ENCODE measurements around the gene PEAR1. TPM values are rescaled to one million over a fixed set of nuclear protein-coding genes. Genes with fewer than 3 reads are reported as not detected.

PEAR1 gene
- total and polyA plus RNA-seq, 4 donors = 3.5 to 12.7 (median 8.6) TPM

- Histone ChIP-seq H3K27ac (ENCODE audit: low read depth, low read length) (no peak overlapping the region), H3K9me3 (ENCODE audit: control insufficient read depth, insufficient read depth, low read length) (no peaks in the 10 kb centered on the region), H3K4me3 (ENCODE audit: low read depth, low read length) (no peak overlapping the region), H3K27me3 (ENCODE audit: control insufficient read depth, insufficient read depth, low read length) (peaks cover 48% of the 10 kb centered on the region), H3K4me1 (ENCODE audit: control insufficient read depth, insufficient read depth, low read length) (peaks cover 40% of the 10 kb centered on the region), H3K36me3 (ENCODE audit: control insufficient read depth, insufficient read depth, low read length) (peaks cover 2% of the 10 kb centered on the region)
- 83% methylated on average over 15 of the region's 15 CpGs for WGBS (ENCODE audit: insufficient coverage)
- no peak for DNase-seq (ENCODE audit: low read depth in 4 of 6, low spot score in 6 of 6)
These were observed 10.0 kb downstream of the PEAR1 start for GRCh38 chr1:156903328-156904091.

GRCh38 chr1:156904187-156904959 lies 10.9 kb downstream of the PEAR1 start:
- H3K27me3 ChIP-seq (ENCODE audit: control insufficient read depth, insufficient read depth, low read length) = peaks cover 56% of the 10 kb centered on the region
- H3K9me3 ChIP-seq (ENCODE audit: control insufficient read depth, insufficient read depth, low read length) = no peaks in the 10 kb centered on the region
- H3K4me1 ChIP-seq (ENCODE audit: control insufficient read depth, insufficient read depth, low read length) = peaks cover 39% of the 10 kb centered on the region
- 73% methylated on average over 14 of the region's 19 CpGs for WGBS (ENCODE audit: insufficient coverage)
- H3K36me3 ChIP-seq (ENCODE audit: control insufficient read depth, insufficient read depth, low read length) = peaks cover 3% of the 10 kb centered on the region
- no peak for DNase-seq (ENCODE audit: low read depth in 4 of 6, low spot score in 6 of 6)
- peak overlapping the region; percentile 25 for H3K27ac ChIP-seq (ENCODE audit: low read depth, low read length)
- H3K4me3 ChIP-seq (ENCODE audit: low read depth, low read length) = no peak overlapping the region

- 79% methylated on average over 15 of the region's 16 CpGs for WGBS (ENCODE audit: insufficient coverage)
- peaks cover 3% of the 10 kb centered on the region for H3K36me3 ChIP-seq (ENCODE audit: control insufficient read depth, insufficient read depth, low read length)
- peaks cover 33% of the 10 kb centered on the region for H3K4me1 ChIP-seq (ENCODE audit: control insufficient read depth, insufficient read depth, low read length)
- no peak overlapping the region for H3K27ac ChIP-seq (ENCODE audit: low read depth, low read length)
- DNase-seq (ENCODE audit: low read depth in 4 of 6, low spot score in 6 of 6) = no peak
- H3K9me3 ChIP-seq (ENCODE audit: control insufficient read depth, insufficient read depth, low read length) = no peaks in the 10 kb centered on the region
- H3K27me3 ChIP-seq (ENCODE audit: control insufficient read depth, insufficient read depth, low read length) = peaks cover 63% of the 10 kb centered on the region
- H3K4me3 ChIP-seq (ENCODE audit: low read depth, low read length) = no peak overlapping the region
These were observed 11.7 kb downstream of the PEAR1 start for GRCh38 chr1:156905176-156905575.

- Histone ChIP-seq H3K27ac (ENCODE audit: low read depth, low read length) (no peak overlapping the region), H3K36me3 (ENCODE audit: control insufficient read depth, insufficient read depth, low read length) (peaks cover 3% of the 10 kb centered on the region), H3K4me1 (ENCODE audit: control insufficient read depth, insufficient read depth, low read length) (peaks cover 36% of the 10 kb centered on the region), H3K27me3 (ENCODE audit: control insufficient read depth, insufficient read depth, low read length) (peaks cover 68% of the 10 kb centered on the region), H3K9me3 (ENCODE audit: control insufficient read depth, insufficient read depth, low read length) (no peaks in the 10 kb centered on the region), H3K4me3 (ENCODE audit: low read depth, low read length) (no peak overlapping the region)
- WGBS (ENCODE audit: insufficient coverage) = 59% methylated on average over 4 of the region's 4 CpGs
- no peak for DNase-seq (ENCODE audit: low read depth in 4 of 6, low spot score in 6 of 6)
These were observed 12.1 kb downstream of the PEAR1 start for GRCh38 chr1:156905651-156906050.

- DNase-seq (ENCODE audit: low read depth in 4 of 6, low spot score in 6 of 6) = no peak
- WGBS (ENCODE audit: insufficient coverage) = 83% methylated on average over 13 of the region's 16 CpGs
- Histone ChIP-seq H3K4me3 (ENCODE audit: low read depth, low read length) (no peak overlapping the region), H3K9me3 (ENCODE audit: control insufficient read depth, insufficient read depth, low read length) (no peaks in the 10 kb centered on the region), H3K27ac (ENCODE audit: low read depth, low read length) (no peak overlapping the region), H3K27me3 (ENCODE audit: control insufficient read depth, insufficient read depth, low read length) (peaks cover 68% of the 10 kb centered on the region), H3K4me1 (ENCODE audit: control insufficient read depth, insufficient read depth, low read length) (peaks cover 30% of the 10 kb centered on the region), H3K36me3 (ENCODE audit: control insufficient read depth, insufficient read depth, low read length) (peaks cover 3% of the 10 kb centered on the region)
These were observed 12.8 kb downstream of the PEAR1 start for GRCh38 chr1:156906206-156906906.

- no peaks in the 10 kb centered on the region for H3K9me3 ChIP-seq (ENCODE audit: control insufficient read depth, insufficient read depth, low read length)
- H3K27me3 ChIP-seq (ENCODE audit: control insufficient read depth, insufficient read depth, low read length) = peaks cover 65% of the 10 kb centered on the region
- no peak overlapping the region for H3K27ac ChIP-seq (ENCODE audit: low read depth, low read length)
- H3K36me3 ChIP-seq (ENCODE audit: control insufficient read depth, insufficient read depth, low read length) = peaks cover 3% of the 10 kb centered on the region
- WGBS (ENCODE audit: insufficient coverage) = 39% methylated on average over 24 of the region's 29 CpGs
- no peak for DNase-seq (ENCODE audit: low read depth in 4 of 6, low spot score in 6 of 6)
- H3K4me1 ChIP-seq (ENCODE audit: control insufficient read depth, insufficient read depth, low read length) = peaks cover 26% of the 10 kb centered on the region
- H3K4me3 ChIP-seq (ENCODE audit: low read depth, low read length) = no peak overlapping the region
These were observed 15.0 kb downstream of the PEAR1 start for GRCh38 chr1:156908541-156908940.

GRCh38 chr1:156908955-156909354 lies 15.4 kb downstream of the PEAR1 start:
- H3K36me3 ChIP-seq (ENCODE audit: control insufficient read depth, insufficient read depth, low read length) = peaks cover 3% of the 10 kb centered on the region
- 50% methylated on average over 9 of the region's 10 CpGs for WGBS (ENCODE audit: insufficient coverage)
- no peak for DNase-seq (ENCODE audit: low read depth in 4 of 6, low spot score in 6 of 6)
- H3K27me3 ChIP-seq (ENCODE audit: control insufficient read depth, insufficient read depth, low read length) = peaks cover 66% of the 10 kb centered on the region
- H3K4me1 ChIP-seq (ENCODE audit: control insufficient read depth, insufficient read depth, low read length) = peaks cover 26% of the 10 kb centered on the region
- H3K9me3 ChIP-seq (ENCODE audit: control insufficient read depth, insufficient read depth, low read length) = no peaks in the 10 kb centered on the region
- H3K4me3 ChIP-seq (ENCODE audit: low read depth, low read length) = no peak overlapping the region
- H3K27ac ChIP-seq (ENCODE audit: low read depth, low read length) = no peak overlapping the region

- no peak for DNase-seq (ENCODE audit: low read depth in 4 of 6, low spot score in 6 of 6)
- Histone ChIP-seq H3K9me3 (ENCODE audit: control insufficient read depth, insufficient read depth, low read length) (no peaks in the 10 kb centered on the region), H3K4me3 (ENCODE audit: low read depth, low read length) (no peak overlapping the region), H3K27me3 (ENCODE audit: control insufficient read depth, insufficient read depth, low read length) (peaks cover 62% of the 10 kb centered on the region), H3K36me3 (ENCODE audit: control insufficient read depth, insufficient read depth, low read length) (peaks cover 3% of the 10 kb centered on the region), H3K27ac (ENCODE audit: low read depth, low read length) (no peak overlapping the region), H3K4me1 (ENCODE audit: control insufficient read depth, insufficient read depth, low read length) (peaks cover 23% of the 10 kb centered on the region)
- WGBS (ENCODE audit: insufficient coverage) = 68% methylated on average over 5 of the region's 5 CpGs
These were observed 16.2 kb downstream of the PEAR1 start for GRCh38 chr1:156909671-156910070.

- H3K4me3 ChIP-seq (ENCODE audit: low read depth, low read length) = no peak overlapping the region
- H3K4me1 ChIP-seq (ENCODE audit: control insufficient read depth, insufficient read depth, low read length) = peaks cover 23% of the 10 kb centered on the region
- peaks cover 57% of the 10 kb centered on the region for H3K27me3 ChIP-seq (ENCODE audit: control insufficient read depth, insufficient read depth, low read length)
- DNase-seq (ENCODE audit: low read depth in 4 of 6, low spot score in 6 of 6) = peak in 1 of 6 donors; percentile 30
- no peaks in the 10 kb centered on the region for H3K9me3 ChIP-seq (ENCODE audit: control insufficient read depth, insufficient read depth, low read length)
- no peak overlapping the region for H3K27ac ChIP-seq (ENCODE audit: low read depth, low read length)
- H3K36me3 ChIP-seq (ENCODE audit: control insufficient read depth, insufficient read depth, low read length) = peaks cover 3% of the 10 kb centered on the region
- WGBS (ENCODE audit: insufficient coverage) = 11% methylated on average over 8 of the region's 18 CpGs
These were observed 16.8 kb downstream of the PEAR1 start for GRCh38 chr1:156910309-156910782.

Measured in spinal cord (tissue), 10 donors.